Brain pericyte (primary cell): ENCODE measurements around the gene SSNA1.

ENCODE experiments used
- DNase-seq: peaks from one replicate; pipeline ENCODE4 v3.0.0-alpha.2; 2012; ENCODE audit warnings: low read depth, low spot score

Gene SSNA1

GRCh38 chr9:137199411-137200121 lies 11.1 kb downstream of the SSNA1 start:
- no peak for DNase-seq

- peak; percentile 93 for DNase-seq
Observed at GRCh38 chr9:137200311-137201204, 12.1 kb downstream of the SSNA1 start, which contains the start of gene TPRN. Gene TPRN (minus strand): TSS chr9:137200741. CDS start chr9:137200711, 30 bp downstream.

DNA sequence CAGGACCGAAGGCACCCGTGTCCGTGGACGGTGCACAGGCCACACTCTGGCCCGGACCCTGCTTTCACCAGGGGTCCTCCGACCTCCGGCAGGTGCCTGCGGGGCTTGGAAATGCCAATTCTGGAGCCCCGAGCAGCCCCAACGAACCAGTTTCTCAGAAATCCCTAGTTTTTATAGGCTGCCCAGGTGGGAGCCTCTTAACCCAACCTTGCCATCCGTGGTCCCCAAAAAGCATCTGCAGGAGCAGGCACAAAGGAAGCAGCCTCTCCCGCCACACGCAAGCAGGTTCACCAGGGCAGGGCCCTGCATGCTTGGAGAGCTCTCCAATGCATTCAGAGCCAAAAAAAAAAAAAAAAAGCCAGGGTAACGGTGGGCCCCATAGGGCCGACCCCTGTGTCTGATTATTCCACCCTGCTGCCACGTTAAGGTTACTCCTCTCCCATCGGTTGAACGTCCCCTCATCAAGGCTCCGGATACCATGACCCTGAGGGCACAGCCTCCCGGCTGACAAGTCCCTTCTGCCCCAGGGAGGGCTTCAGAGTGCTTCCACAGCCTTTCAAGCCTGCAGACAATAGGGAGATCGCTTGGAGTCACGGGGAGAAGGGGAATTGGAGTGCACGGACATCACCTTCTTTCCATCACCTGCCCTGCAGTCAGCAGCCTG lies 12.9 kb downstream of the SSNA1 start:
- no peak for DNase-seq

- no peak for DNase-seq
Observed at GRCh38 chr9:137202966-137203365, 14.5 kb downstream of the SSNA1 start.

GRCh38 chr9:137204731-137205125 lies 16.3 kb downstream of the SSNA1 start:
- DNase-seq = no peak

- DNase-seq = no peak
Observed at GRCh38 chr9:137205126-137206069, 16.9 kb downstream of the SSNA1 start, which contains the start of the genes NDOR1 and TMEM203. Gene NDOR1 (plus strand): TSS chr9:137205700. CDS start chr9:137205778, 78 bp downstream. Gene TMEM203 (minus strand): TSS chr9:137205648. CDS start chr9:137205414, 234 bp downstream.

DNA sequence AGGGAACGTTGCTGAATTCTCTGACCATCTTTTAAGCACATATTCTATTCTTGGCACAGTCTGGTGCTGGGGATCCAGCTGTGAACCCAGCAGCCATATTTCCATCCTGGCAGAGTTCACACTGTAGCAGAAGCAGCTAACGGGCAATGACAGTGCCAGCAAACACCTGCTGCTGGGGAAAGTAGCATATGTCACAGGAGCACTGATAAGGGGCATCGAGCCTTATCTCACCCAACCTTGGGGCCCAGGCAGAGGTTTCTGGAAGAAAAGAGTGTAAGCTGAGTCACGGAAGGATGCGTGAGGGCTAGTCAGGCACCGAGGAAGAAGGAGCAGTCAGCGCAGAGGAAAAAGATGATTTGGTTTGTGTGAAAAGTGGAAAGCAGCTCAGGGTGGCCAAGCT lies 18.1 kb downstream of the SSNA1 start:
- DNase-seq = no peak

GRCh38 chr9:137211532-137211931 lies 23.1 kb downstream of the SSNA1 start:
- DNase-seq = no peak

DNA sequence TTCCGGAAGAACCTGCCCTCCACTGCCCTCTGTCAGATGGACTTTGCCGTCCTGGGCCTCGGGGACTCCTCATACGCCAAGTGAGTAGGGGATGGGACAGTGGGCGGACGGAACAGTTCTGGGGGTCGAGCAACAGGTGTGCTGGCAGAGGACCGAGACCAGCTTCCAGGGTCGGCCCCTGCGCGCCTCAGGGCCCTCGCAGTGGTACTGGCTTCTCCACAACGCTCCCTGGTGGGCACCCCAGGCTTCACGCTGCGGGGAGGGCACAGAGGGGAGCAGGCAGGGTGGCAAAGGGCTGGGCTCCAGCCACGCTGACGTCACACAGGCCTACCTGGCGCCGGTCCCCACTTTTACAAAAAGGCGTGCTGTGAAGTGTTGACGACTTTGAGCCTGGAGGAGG lies 24.0 kb downstream of the SSNA1 start:
- no peak for DNase-seq

DNA sequence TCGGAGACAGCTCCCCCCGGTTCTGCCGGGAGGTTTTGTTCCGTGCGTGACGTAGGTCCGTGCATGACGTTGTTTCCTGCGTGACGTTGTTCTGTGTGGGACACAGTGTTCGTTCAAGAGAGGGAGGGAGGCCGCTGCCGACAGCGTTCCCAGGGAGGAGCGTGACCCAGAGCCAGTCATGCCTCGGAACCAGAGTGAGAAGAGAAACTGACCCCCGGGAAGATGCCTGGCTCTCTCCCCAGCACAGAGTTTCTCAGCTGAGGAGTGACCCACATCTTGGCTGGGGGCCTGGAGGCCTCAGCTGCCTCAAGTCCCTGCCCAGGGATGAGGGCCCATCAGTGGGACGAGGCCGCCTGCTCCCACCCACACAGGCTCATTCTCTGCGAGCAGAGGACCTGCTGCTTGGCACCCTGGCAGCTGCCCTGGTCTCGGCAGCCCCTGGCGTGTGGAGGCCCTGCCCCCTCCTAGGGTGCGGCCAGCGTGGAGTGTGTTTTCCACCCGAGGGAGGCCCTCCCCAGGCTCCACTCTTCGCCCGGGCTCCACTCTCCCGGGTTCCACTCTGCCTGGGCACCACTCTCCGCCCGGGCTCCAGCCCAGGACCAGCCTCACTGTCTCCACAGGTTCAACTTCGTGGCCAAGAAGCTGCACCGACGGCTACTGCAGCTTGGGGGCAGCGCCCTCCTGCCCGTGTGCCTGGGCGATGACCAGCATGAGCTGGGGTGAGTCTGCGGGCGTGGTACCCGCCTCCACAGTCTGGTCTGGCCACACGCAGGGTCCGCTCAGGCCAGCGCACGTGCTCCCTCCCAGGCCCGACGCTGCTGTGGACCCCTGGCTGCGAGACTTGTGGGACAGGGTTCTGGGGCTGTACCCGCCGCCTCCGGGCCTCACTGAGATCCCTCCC lies 24.9 kb downstream of the SSNA1 start:
- DNase-seq = no peak

DNA sequence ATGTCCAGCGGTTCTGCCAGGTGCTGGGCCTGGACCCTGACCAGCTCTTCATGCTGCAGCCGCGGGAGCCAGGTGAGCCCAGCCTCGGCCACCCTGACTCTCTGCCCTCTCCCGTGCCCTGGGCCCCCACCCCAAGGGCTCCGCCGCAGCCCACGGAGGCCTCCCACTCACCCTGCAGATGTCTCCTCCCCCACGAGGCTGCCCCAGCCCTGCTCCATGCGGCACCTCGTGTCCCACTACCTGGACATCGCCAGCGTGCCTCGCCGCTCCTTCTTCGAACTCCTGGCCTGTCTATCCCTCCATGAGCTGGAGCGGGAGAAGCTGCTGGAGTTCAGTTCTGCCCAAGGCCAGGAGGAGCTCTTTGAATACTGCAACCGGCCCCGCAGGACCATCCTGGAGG lies 26.1 kb downstream of the SSNA1 start:
- DNase-seq = no peak

- DNase-seq = no peak
Observed at GRCh38 chr9:137215196-137215986, 26.9 kb downstream of the SSNA1 start.

DNA sequence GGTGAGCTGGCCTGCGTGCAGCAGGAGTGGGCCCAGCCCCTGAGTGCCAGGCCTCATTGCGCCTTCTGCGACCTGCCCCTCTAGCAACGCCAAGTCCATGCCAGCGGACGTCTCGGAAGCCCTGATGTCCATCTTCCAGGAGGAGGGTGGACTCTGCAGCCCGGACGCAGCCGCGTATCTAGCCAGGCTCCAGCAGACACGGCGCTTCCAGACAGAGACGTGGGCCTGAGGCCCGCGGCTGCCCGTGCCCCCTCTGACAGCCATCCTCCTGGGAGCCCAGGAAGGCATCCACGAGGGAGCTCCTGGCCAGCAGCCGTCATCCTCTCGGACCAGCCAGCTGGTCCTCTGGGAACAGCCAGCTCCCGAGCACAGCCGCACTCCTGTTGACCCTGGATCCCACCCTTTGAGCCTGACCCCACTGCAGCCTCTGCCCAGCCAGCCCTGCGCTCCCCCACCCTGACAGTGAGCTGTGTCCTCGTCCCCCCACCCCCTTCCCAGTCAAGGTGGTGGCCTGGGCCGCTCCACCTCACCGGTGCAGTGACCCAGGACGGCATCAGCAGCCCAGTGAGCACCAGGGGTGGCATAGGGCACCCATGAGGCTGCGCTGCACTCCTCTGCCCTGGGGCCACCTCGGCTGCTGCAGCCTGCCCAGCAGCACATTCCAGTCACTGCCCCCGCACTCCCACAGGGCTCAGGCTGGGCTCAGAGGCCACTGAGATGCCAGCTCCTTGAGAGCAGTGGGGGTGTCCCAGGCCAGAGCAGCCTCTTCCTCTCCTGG lies 27.9 kb downstream of the SSNA1 start:
- DNase-seq = no peak

DNA sequence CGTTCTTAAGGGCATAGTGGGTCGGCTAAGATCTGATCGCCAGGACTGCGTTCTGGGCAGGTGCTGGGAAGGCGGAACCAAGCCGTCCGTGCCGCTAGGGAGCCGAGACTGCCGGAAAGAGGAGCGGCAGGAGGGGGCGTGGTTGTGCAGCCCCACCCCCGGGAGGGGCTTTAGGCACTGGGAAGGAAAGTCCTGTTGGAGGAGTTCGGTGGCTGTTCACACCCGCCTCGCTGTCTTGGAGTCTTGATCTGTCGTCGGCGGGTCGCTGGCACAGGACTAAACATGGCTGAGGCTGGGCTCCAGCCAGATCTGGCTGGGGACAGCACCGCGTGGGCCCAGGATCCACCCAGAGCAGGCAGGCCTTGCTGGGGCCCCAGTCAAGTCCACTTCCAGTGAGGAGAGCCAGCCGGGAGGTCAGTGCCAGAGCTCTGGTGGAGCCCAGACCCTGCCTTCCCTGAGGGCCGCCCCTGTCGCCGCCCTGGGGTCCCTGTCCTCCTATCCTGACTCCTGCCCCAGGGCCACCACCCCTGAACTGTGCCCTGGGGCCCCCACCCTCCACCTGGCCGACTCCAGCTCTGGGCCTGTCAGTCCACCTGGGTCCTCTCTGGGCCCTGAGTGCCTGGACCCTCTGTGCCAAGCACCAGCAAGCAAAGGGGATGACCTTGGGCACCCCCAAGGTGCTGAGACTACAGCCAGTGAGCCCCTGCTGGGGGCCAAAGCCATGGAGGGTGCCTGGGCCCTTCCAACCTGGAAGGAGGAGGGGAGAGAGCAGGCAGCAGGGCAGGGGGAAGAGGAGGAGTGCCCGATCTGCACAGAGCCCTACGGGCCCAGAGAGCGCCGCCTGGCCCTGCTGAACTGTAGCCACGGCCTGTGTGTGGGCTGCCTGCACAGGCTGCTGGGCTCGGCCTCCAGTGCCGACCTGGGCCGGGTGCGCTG lies 29.1 kb downstream of the SSNA1 start:
- no peak for DNase-seq

- DNase-seq = no peak
Observed at GRCh38 chr9:137218212-137218753, 29.8 kb downstream of the SSNA1 start.

DNA sequence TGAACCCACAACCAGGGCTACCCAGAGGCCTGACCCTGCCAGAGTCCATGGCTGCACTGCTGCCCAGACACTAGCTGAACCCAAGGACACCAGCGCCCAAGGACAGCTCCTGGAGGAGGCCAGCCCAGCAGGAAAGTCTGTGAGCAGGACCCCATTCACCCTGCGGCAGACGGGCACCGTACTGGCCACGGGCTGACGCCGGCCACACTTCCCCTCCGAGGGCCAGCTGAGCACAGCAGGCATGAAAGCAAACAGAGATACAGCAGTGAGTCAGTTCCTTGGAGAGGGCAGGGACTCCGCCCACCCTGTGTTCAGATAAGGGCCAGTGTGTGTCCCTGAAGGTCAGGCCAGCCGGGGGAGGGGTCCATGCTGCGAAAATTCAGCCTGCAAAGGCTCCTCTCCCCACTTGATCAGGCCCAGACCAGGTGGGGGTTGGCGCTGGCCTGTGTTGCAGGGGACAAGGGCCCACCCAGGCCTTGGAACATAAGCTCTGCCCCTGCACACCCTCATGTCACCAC lies 30.3 kb downstream of the SSNA1 start:
- no peak for DNase-seq
